Suprapubic skin (tissue), 4 donors: ENCODE results near the gene LPIN2. TPM values are rescaled to one million over a fixed set of nuclear protein-coding genes. Genes with fewer than 3 reads are reported as not detected.

Experiments used
- DNase-seq, 2 donors: peaks; one replicate each; pipeline ENCODE4 v3.0.0-alpha.2; 2019; ENCODE audit warnings: low spot score in 2 of 2
- H3K27ac ChIP-seq: fragments of 200-600 bp; sonication (generic); one replicate; pipeline ENCODE4 v1.5.1; 2019
- H3K27me3 ChIP-seq: fragments of 200-600 bp; sonication (generic); one replicate; pipeline ENCODE4 v1.5.1; 2019
- H3K36me3 ChIP-seq: fragments of 200-600 bp; sonication (generic); one replicate; pipeline ENCODE4 v1.5.1; 2019
- H3K4me1 ChIP-seq: fragments of 200-600 bp; sonication (generic); one replicate; pipeline ENCODE4 v1.5.1; 2019
- H3K4me3 ChIP-seq: fragments of 200-600 bp; sonication (generic); one replicate; pipeline ENCODE4 v1.5.1; 2019; ENCODE audit warnings: mild to moderate bottlenecking
- H3K9me3 ChIP-seq: fragments of 200-600 bp; sonication (generic); one replicate; pipeline ENCODE4 v1.5.1; 2019
- CTCF ChIP-seq, 2 donors: fragments of 200-600 bp in 1 of 2; fragments of 450-650 bp in 1 of 2; sonication (generic) in 1 of 2; IDR thresholded peaks; one replicate each; pipeline ENCODE4 v1.5.1; 2016 to 2019; ENCODE audit warnings: antibody characterized with exemption in 2 of 2, mild to moderate bottlenecking in 1 of 2, moderate library complexity in 1 of 2
- EP300 ChIP-seq: sonication (generic); formaldehyde crosslinking; IDR thresholded peaks from one replicate; pipeline ENCODE4 v1.6.1; 2017; ENCODE audit warnings: antibody characterized with exemption
- POLR2A ChIP-seq, 2 donors: fragments of 450-650 bp; IDR thresholded peaks; one replicate each; pipeline ENCODE4 v1.6.1; 2017; ENCODE audit warnings: antibody characterized with exemption in 2 of 2, mild to moderate bottlenecking in 2 of 2, moderate library complexity in 2 of 2
- POLR2AphosphoS5 ChIP-seq, 3 donors: sonication (generic); formaldehyde crosslinking; IDR thresholded peaks; one replicate each; pipeline ENCODE4 v1.6.1; 2017; ENCODE audit warnings: antibody characterized with exemption in 3 of 3
- WGBS: methylation state at CpG from one replicate; pipeline ENCODE4 v1.1.5; 2018; 5-methylcytosine and 5-hydroxymethylcytosine counted together
- total RNA-seq, 4 donors: library from RNA; depleted of rRNA; stranded (reverse); fragments of >200 nt; gene quantifications; one replicate each; pipeline ENCODE4 v1.1.0, GENCODE V29; 2016

LPIN2 gene
- total RNA-seq, 4 donors from 2014 or later = 7.2 to 11.2 (median 9.1) TPM

GRCh38 chr18:3058328-3059191, 45.6 kb upstream of the LPIN2 start:
- Histone ChIP-seq H3K4me3 (no peak overlapping the region), H3K36me3 (no peaks in the 10 kb centered on the region), H3K27me3 (no peaks in the 10 kb centered on the region), H3K27ac (peak overlapping the region; percentile 32), H3K4me1 (peaks cover 13% of the 10 kb centered on the region), H3K9me3 (no peaks in the 10 kb centered on the region)
- DNase-seq = no peak
- WGBS = 87% methylated on average over 6 of the region's 6 CpGs
- no peak for TF ChIP-seq POLR2A (IDR thresholded peaks at IDR 0.05)
- TF ChIP-seq POLR2AphosphoS5 (IDR thresholded peaks at IDR 0.05) = no peak
- no peak for TF ChIP-seq CTCF (IDR thresholded peaks at IDR 0.05)
- no peak for TF ChIP-seq EP300

- no peaks in the 10 kb centered on the region for H3K27me3 ChIP-seq
- peaks cover 5% of the 10 kb centered on the region for H3K4me1 ChIP-seq
- H3K4me3 ChIP-seq = no peak overlapping the region
- TF ChIP-seq CTCF (IDR thresholded peaks at IDR 0.05) (no peak), EP300 (no peak), POLR2AphosphoS5 (IDR thresholded peaks at IDR 0.05) (no peak), POLR2A (IDR thresholded peaks at IDR 0.05) (no peak)
- H3K27ac ChIP-seq = no peak overlapping the region
- H3K9me3 ChIP-seq = no peaks in the 10 kb centered on the region
- DNase-seq = no peak
- whole genome bisulfite sequencing = 84% methylated on average over 4 of the region's 4 CpGs
- no peaks in the 10 kb centered on the region for H3K36me3 ChIP-seq
These were observed 44.6 kb upstream of the LPIN2 start for GRCh38 chr18:3057526-3057925.

- WGBS = 71% methylated on average over 9 of the region's 9 CpGs
- no peak for DNase-seq
- TF ChIP-seq CTCF (IDR thresholded peaks at IDR 0.05) (no peak), POLR2AphosphoS5 (IDR thresholded peaks at IDR 0.05) (no peak), POLR2A (IDR thresholded peaks at IDR 0.05) (no peak), EP300 (no peak)
- no peaks in the 10 kb centered on the region for H3K36me3 ChIP-seq
- H3K27ac ChIP-seq = no peak overlapping the region
- H3K9me3 ChIP-seq = no peaks in the 10 kb centered on the region
- no peaks in the 10 kb centered on the region for H3K27me3 ChIP-seq
- no peak overlapping the region for H3K4me3 ChIP-seq
- peaks cover 4% of the 10 kb centered on the region for H3K4me1 ChIP-seq
These were observed 43.4 kb upstream of the LPIN2 start for GRCh38 chr18:3056311-3056710.

GRCh38 chr18:3055816-3056215, 42.9 kb upstream of the LPIN2 start:
- TF ChIP-seq POLR2A (IDR thresholded peaks at IDR 0.05) (no peak), POLR2AphosphoS5 (IDR thresholded peaks at IDR 0.05) (no peak), CTCF (IDR thresholded peaks at IDR 0.05) (no peak), EP300 (no peak)
- Histone ChIP-seq H3K9me3 (no peaks in the 10 kb centered on the region), H3K4me1 (peaks cover 4% of the 10 kb centered on the region), H3K27ac (no peak overlapping the region), H3K4me3 (no peak overlapping the region), H3K27me3 (no peaks in the 10 kb centered on the region), H3K36me3 (no peaks in the 10 kb centered on the region)
- 65% methylated on average over 4 of the region's 4 CpGs for WGBS
- no peak for DNase-seq

- Histone ChIP-seq H3K36me3 (no peaks in the 10 kb centered on the region), H3K4me1 (peaks cover 4% of the 10 kb centered on the region)
- WGBS = 53% methylated on average over 4 of the region's 4 CpGs
These were observed 42.3 kb upstream of the LPIN2 start for GRCh38 chr18:3055186-3055728.

More at GRCh38 chr18:3055186-3055728, 42.3 kb upstream of the LPIN2 start:
- Histone ChIP-seq H3K27me3 (no peaks in the 10 kb centered on the region), H3K4me3 (no peak overlapping the region), H3K27ac (no peak overlapping the region), H3K9me3 (no peaks in the 10 kb centered on the region)
- no peak for TF ChIP-seq CTCF (IDR thresholded peaks at IDR 0.05)
- no peak for TF ChIP-seq POLR2A (IDR thresholded peaks at IDR 0.05)
- no peak for TF ChIP-seq EP300
- no peak for TF ChIP-seq POLR2AphosphoS5 (IDR thresholded peaks at IDR 0.05)
- DNase-seq = no peak
